ENCODE results near the gene UGT1A10. TPM values are rescaled to one million over a fixed set of nuclear protein-coding genes. Genes with fewer than 3 reads are reported as not detected.

Gene UGT1A10
- total RNA-seq, 1 experiment from 2014 or later, result 1.0 TPM

- Mint-ChIP-seq H3K4me1 (ENCODE audit: low read depth, unreplicated experiment) (no peaks in the 10 kb centered on the region), H3K36me3 (ENCODE audit: insufficient read depth, unreplicated experiment) (no peaks in the 10 kb centered on the region), H3K27me3 (ENCODE audit: insufficient read depth, unreplicated experiment) (no peaks in the 10 kb centered on the region), H3K9me3 (ENCODE audit: unreplicated experiment) (no peaks in the 10 kb centered on the region), H3K27ac (ENCODE audit: unreplicated experiment) (no peak overlapping the region), H3K4me3 (ENCODE audit: unreplicated experiment) (no peak overlapping the region)
- no TSS peak for BruUV-seq (replicated peaks)
- no peak overlapping the region for H3K4me3 ChIP-seq (ENCODE audit: low read depth, low read length)
- ChIA-PET POLR2A (no interaction called here), CTCF (no interaction called here)
- DNase-seq, result no peak
- no peaks in the 10 kb centered on the region for H3K36me3 ChIP-seq (ENCODE audit: control insufficient read depth, insufficient read depth, low read length)
- H3K27me3 ChIP-seq (replicated peaks; ENCODE audit: control insufficient read depth, insufficient read depth, low read length), result no peaks in the 10 kb centered on the region
- H3K4me1 ChIP-seq, result no peaks in the 10 kb centered on the region
- intact Hi-C loops (cut with micrococcal nuclease; ENCODE audit: unreplicated experiment), result no loop called here
- no peak for TF ChIP-seq CTCF (IDR thresholded peaks at IDR 0.05; ENCODE audit: insufficient read depth in 1 of 2, low read depth in 1 of 2, low read length in 1 of 2, severe bottlenecking in 1 of 2, unreplicated experiment in 1 of 2)
- no peaks in the 10 kb centered on the region for H3K9me3 ChIP-seq
Measured at GRCh38 chr2:233602076-233602475, 34.2 kb upstream of the UGT1A10 start.

GRCh38 chr2:233603520-233603919 lies 32.7 kb upstream of the UGT1A10 start:
- Histone ChIP-seq H3K9me3 (no peaks in the 10 kb centered on the region), H3K4me1 (no peaks in the 10 kb centered on the region), H3K4me3 (ENCODE audit: low read depth, low read length) (no peak overlapping the region), H3K36me3 (ENCODE audit: control insufficient read depth, insufficient read depth, low read length) (no peaks in the 10 kb centered on the region), H3K27me3 (replicated peaks; ENCODE audit: control insufficient read depth, insufficient read depth, low read length) (no peaks in the 10 kb centered on the region)
- no peak overlapping the region for H3K27ac Mint-ChIP-seq (ENCODE audit: unreplicated experiment)
- no peaks in the 10 kb centered on the region for H3K27me3 Mint-ChIP-seq (ENCODE audit: insufficient read depth, unreplicated experiment)
- no peaks in the 10 kb centered on the region for H3K4me1 Mint-ChIP-seq (ENCODE audit: low read depth, unreplicated experiment)
- CTCF ChIA-PET, result no interaction called here
- no peak for TF ChIP-seq CTCF (IDR thresholded peaks at IDR 0.05; ENCODE audit: insufficient read depth in 1 of 2, low read depth in 1 of 2, low read length in 1 of 2, severe bottlenecking in 1 of 2, unreplicated experiment in 1 of 2)
- no peak overlapping the region for H3K4me3 Mint-ChIP-seq (ENCODE audit: unreplicated experiment)
- POLR2A ChIA-PET, result no interaction called here
- H3K9me3 Mint-ChIP-seq (ENCODE audit: unreplicated experiment), result no peaks in the 10 kb centered on the region
- H3K36me3 Mint-ChIP-seq (ENCODE audit: insufficient read depth, unreplicated experiment), result no peaks in the 10 kb centered on the region
- BruUV-seq (replicated peaks), result no TSS peak
- intact Hi-C loops (cut with micrococcal nuclease; ENCODE audit: unreplicated experiment), result no loop called here
- no peak for DNase-seq

GRCh38 chr2:233604826-233605225 lies 31.4 kb upstream of the UGT1A10 start:
- Histone ChIP-seq H3K4me1 (no peaks in the 10 kb centered on the region), H3K27me3 (replicated peaks; ENCODE audit: control insufficient read depth, insufficient read depth, low read length) (no peaks in the 10 kb centered on the region), H3K4me3 (ENCODE audit: low read depth, low read length) (no peak overlapping the region), H3K9me3 (no peaks in the 10 kb centered on the region), H3K36me3 (ENCODE audit: control insufficient read depth, insufficient read depth, low read length) (no peaks in the 10 kb centered on the region)
- Mint-ChIP-seq H3K4me1 (ENCODE audit: low read depth, unreplicated experiment) (no peaks in the 10 kb centered on the region), H3K27me3 (ENCODE audit: insufficient read depth, unreplicated experiment) (no peaks in the 10 kb centered on the region), H3K36me3 (ENCODE audit: insufficient read depth, unreplicated experiment) (no peaks in the 10 kb centered on the region), H3K4me3 (ENCODE audit: unreplicated experiment) (no peak overlapping the region), H3K9me3 (ENCODE audit: unreplicated experiment) (peaks cover 1% of the 10 kb centered on the region), H3K27ac (ENCODE audit: unreplicated experiment) (no peak overlapping the region)
- intact Hi-C loops (cut with micrococcal nuclease; ENCODE audit: unreplicated experiment), result no loop called here
- no TSS peak for BruUV-seq (replicated peaks)
- ChIA-PET CTCF (no interaction called here), POLR2A (no interaction called here)
- no peak for DNase-seq
- no peak for TF ChIP-seq CTCF (IDR thresholded peaks at IDR 0.05; ENCODE audit: insufficient read depth in 1 of 2, low read depth in 1 of 2, low read length in 1 of 2, severe bottlenecking in 1 of 2, unreplicated experiment in 1 of 2)
